ENCODE measurements around the gene RGPD8.
"Not testable (repeated sequence)": the region's sequence is repeated elsewhere in the genome, so short reads cannot be mapped to it uniquely, and the experiment has no call there.

Gene RGPD8

DNA sequence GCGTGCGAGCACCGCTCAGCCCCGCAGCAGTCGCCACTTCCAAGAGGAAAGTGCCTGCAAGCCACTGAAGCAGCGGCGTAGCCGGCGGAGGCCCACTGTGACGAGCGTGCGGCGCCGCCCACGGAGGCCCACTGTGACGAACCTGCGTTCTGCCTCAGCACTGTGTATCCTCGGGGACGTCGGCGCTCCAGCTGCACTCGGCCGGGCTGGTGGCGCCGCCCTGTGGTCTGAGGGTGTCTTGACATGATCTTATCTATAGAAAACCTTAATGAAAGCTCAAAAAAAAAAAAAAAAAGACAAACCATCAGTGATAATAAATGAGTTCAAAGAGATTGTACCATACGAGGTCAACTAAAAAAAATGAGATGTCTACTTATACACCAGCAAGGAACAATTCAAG is at the start of gene RGPD8:
RGPD8 (minus strand) TSS at position 166 of the 400 bp plus-strand sequence. CDS start 192 bp downstream, outside the sequence.
- H3K27me3 ChIP-seq (ENCODE audit: control insufficient read depth in 2 of 2, insufficient read depth in 2 of 2, low read length in 2 of 2); H3K9me3 ChIP-seq (ENCODE audit: control insufficient read depth in 2 of 2, low read length in 2 of 2); H3K4me1 ChIP-seq (ENCODE audit: control insufficient read depth in 2 of 2, insufficient read depth in 2 of 2, low read length in 2 of 2); H3K36me3 ChIP-seq (ENCODE audit: control insufficient read depth in 2 of 2, insufficient read depth in 2 of 2, low read length in 2 of 2): not testable (repeated sequence)
- Histone ChIP-seq H3K27ac (ENCODE audit: low read depth in 2 of 2, low read length in 2 of 2) (peak within 1 kb of the TSS in 1 of 2 donors; percentile 65), H3K4me3 (ENCODE audit: low read length in 2 of 2) (peak within 1 kb of the TSS; percentile 16 to 63), H3K9ac (ENCODE audit: low read depth in 1 of 2, low read length in 2 of 2) (peak within 1 kb of the TSS in 1 of 2 donors; percentile 32)

DNA sequence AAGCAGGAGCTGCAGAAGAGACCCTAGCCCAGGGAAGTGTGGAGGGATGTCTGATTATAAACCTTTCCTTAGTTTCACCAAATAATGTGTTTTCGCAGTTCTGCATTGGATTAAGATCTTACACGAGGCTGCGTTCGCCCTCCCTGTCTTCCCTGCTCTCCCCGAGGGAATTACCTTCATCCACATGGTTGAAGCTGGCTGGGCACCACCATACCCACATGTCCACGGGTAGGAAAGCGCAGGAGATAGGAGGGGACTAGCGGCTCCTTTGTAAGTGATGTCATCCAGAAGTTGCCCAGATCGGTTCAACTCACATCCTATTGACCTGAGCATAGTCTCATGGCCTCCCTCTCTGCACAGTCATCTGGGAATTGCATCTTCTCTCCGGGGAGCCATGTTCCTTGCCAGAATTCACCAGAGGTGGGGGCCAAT is 49.6 kb upstream of the RGPD8 start:
- Histone ChIP-seq H3K27me3 (ENCODE audit: control insufficient read depth in 2 of 2, insufficient read depth in 2 of 2, low read length in 2 of 2) (peaks cover 0 to 3% of the 10 kb centered on the region in 2 donors), H3K4me3 (ENCODE audit: low read length in 2 of 2) (peak overlapping the region; percentile 84 to 87), H3K4me1 (ENCODE audit: control insufficient read depth in 2 of 2, insufficient read depth in 2 of 2, low read length in 2 of 2) (peaks cover 12 to 13% of the 10 kb centered on the region in 2 donors), H3K27ac (ENCODE audit: low read depth in 2 of 2, low read length in 2 of 2) (peak overlapping the region in 1 of 2 donors; percentile 76), H3K9me3 (ENCODE audit: control insufficient read depth in 2 of 2, low read length in 2 of 2) (no peaks in the 10 kb centered on the region), H3K9ac (ENCODE audit: low read depth in 1 of 2, low read length in 2 of 2) (peak overlapping the region; percentile 76 to 80), H3K36me3 (ENCODE audit: control insufficient read depth in 2 of 2, insufficient read depth in 2 of 2, low read length in 2 of 2) (no peaks in the 10 kb centered on the region)

DNA sequence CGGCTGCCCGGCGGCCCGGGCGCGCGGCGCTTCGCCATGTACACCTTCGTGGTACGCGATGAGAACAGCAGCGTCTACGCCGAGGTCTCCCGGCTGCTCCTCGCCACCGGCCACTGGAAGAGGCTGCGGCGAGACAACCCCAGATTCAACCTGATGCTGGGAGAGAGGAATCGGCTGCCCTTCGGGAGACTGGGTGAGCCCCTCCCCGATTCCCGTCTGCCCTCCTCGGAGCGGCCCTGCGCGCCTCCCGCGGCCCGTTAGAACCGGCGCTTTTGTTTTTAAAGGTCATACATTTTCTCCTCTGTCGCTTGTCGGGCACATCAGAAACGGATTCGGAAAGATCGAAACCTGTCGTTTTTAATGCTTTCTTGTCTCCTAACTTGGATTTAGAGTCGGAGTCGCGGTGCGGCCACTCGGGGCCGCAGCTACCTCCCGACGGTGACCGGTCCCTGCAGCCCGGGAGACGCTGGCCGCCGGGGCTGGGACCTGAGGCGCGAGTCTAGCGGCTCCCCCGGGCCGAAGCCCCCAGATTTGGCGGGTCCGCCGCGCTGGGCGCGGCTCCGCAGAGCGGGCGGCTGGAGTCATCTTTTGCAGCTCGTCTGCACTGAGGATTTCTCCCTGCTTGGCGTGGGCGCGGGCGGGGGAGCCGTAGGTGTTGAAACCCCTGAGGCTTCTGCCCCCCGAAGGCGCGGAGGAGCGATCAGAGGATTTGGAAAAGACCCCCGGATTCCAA is 49.0 kb upstream of the RGPD8 start:
- Histone ChIP-seq H3K9me3 (ENCODE audit: control insufficient read depth in 2 of 2, low read length in 2 of 2) (no peaks in the 10 kb centered on the region), H3K36me3 (ENCODE audit: control insufficient read depth in 2 of 2, insufficient read depth in 2 of 2, low read length in 2 of 2) (no peaks in the 10 kb centered on the region), H3K4me3 (ENCODE audit: low read length in 2 of 2) (peak overlapping the region; percentile 84 to 87), H3K27ac (ENCODE audit: low read depth in 2 of 2, low read length in 2 of 2) (peak overlapping the region; percentile 67 to 76), H3K4me1 (ENCODE audit: control insufficient read depth in 2 of 2, insufficient read depth in 2 of 2, low read length in 2 of 2) (peaks cover 12 to 13% of the 10 kb centered on the region in 2 donors), H3K27me3 (ENCODE audit: control insufficient read depth in 2 of 2, insufficient read depth in 2 of 2, low read length in 2 of 2) (peaks cover 0 to 3% of the 10 kb centered on the region in 2 donors), H3K9ac (ENCODE audit: low read depth in 1 of 2, low read length in 2 of 2) (peak overlapping the region; percentile 76 to 80)

DNA sequence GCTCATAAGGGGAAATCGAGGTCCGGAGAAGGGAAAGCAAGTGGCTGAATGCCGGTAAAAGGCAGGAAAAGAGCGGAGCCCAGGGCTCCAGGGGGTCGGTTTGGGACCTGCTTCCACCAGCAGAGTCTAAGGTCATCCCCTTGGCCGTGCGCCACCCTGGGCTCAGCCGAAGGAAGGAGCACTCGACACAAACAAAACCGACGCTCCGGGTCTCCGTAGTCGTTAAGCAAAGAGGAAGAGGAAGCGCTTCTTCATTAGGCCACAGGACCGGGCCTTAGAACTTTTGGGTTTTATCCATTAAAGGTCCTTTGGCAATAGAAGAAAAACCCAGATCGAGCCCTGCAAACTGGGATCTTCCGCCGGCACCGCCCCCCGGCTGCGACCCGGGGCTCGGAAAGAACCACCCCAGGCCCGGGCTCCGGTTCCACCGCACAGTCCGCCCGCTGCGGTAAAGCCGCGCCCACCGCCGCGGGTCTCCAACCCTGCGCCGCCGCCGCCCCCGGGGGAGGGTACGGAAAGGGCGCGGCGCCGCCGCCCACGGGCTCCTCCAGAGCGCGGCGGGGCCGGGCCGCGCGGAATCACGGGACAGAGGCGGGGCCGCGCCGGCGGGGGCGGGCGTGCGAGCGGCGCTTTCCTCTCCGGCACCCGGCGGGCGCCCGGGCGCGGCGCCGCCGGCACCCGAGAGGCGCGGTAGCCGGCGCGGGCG is 48.2 kb upstream of the RGPD8 start, which contains the start of gene TTL:
TTL (plus strand) TSS at position 629 of the 706 bp plus-strand sequence. CDS start 189 bp downstream, outside the sequence.
- Histone ChIP-seq H3K27ac (ENCODE audit: low read depth in 2 of 2, low read length in 2 of 2) (peak within 1 kb of the TSS; percentile 78 to 87), H3K4me1 (ENCODE audit: control insufficient read depth in 2 of 2, insufficient read depth in 2 of 2, low read length in 2 of 2) (peaks cover 12 to 13% of the 10 kb centered on the region in 2 donors), H3K9ac (ENCODE audit: low read depth in 1 of 2, low read length in 2 of 2) (peak within 1 kb of the TSS; percentile 76 to 80), H3K36me3 (ENCODE audit: control insufficient read depth in 2 of 2, insufficient read depth in 2 of 2, low read length in 2 of 2) (no peaks in the 10 kb centered on the region), H3K27me3 (ENCODE audit: control insufficient read depth in 2 of 2, insufficient read depth in 2 of 2, low read length in 2 of 2) (peaks cover 0 to 3% of the 10 kb centered on the region in 2 donors), H3K4me3 (ENCODE audit: low read length in 2 of 2) (peak within 1 kb of the TSS; percentile 84 to 87), H3K9me3 (ENCODE audit: control insufficient read depth in 2 of 2, low read length in 2 of 2) (no peaks in the 10 kb centered on the region)

DNA sequence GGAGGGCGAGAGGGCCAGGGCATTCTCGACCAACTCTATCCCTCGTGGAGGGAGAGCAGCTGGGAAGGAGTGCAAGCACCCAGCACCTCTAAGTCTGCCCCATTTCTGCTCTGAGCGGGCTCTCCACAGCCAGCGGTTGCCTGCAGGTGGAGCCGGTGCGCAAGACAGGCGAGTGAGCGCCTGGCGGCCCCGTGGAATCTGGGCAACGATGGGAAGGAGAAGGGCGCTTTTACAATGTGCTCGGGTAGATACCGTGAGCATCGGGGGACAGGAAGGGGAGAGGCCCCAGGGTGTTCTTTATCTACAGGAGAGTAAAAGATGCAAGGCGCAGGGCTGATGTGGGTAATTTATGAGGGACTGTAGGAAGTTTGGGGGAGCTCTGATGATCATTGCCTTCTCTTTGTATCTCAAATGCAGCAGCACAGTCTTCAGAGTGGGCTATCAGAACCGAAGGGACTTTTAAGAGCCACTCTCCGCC is 47.6 kb upstream of the RGPD8 start:
- Histone ChIP-seq H3K9ac (ENCODE audit: low read depth in 1 of 2, low read length in 2 of 2) (peak overlapping the region; percentile 61 to 76), H3K27ac (ENCODE audit: low read depth in 2 of 2, low read length in 2 of 2) (peak overlapping the region; percentile 78 to 87), H3K36me3 (ENCODE audit: control insufficient read depth in 2 of 2, insufficient read depth in 2 of 2, low read length in 2 of 2) (no peaks in the 10 kb centered on the region)

DNA sequence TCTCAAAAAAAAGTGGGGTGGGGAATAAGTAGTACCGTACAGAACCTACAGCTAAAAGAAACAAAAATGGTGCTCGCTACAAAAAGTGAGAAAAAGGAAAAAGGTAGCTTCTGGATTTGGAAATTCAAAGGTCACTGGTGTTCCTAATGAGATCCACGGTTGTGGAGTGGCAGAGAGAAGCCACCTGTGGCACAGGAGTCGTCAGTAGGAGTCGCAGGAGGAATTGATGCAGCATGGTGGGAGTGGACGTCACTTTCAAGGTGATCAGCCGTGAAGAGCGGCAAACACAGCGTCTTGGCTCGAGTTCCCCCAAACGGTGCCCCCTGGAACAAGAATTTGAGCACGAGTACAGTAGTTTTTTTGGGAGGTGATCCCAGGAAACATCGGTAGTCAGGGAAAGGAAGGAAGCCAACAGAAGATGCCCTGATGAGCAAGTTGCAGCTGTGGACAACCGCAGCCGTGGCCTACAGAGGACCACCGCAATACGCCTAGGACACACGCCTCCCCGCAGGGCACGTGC is 47.1 kb upstream of the RGPD8 start:
- H3K36me3 ChIP-seq (ENCODE audit: control insufficient read depth in 2 of 2, insufficient read depth in 2 of 2, low read length in 2 of 2): no peaks in the 10 kb centered on the region
- no peaks in the 10 kb centered on the region for H3K9me3 ChIP-seq (ENCODE audit: control insufficient read depth in 2 of 2, low read length in 2 of 2)
- H3K9ac ChIP-seq (ENCODE audit: low read depth in 1 of 2, low read length in 2 of 2): peak overlapping the region in 1 of 2 donors; percentile 61
- peaks cover 12 to 13% of the 10 kb centered on the region in 2 donors for H3K4me1 ChIP-seq (ENCODE audit: control insufficient read depth in 2 of 2, insufficient read depth in 2 of 2, low read length in 2 of 2)
- peak overlapping the region; percentile 72 to 86 for H3K4me3 ChIP-seq (ENCODE audit: low read length in 2 of 2)
- H3K27me3 ChIP-seq (ENCODE audit: control insufficient read depth in 2 of 2, insufficient read depth in 2 of 2, low read length in 2 of 2): peaks cover 0 to 3% of the 10 kb centered on the region in 2 donors
- peak overlapping the region in 1 of 2 donors; percentile 87 for H3K27ac ChIP-seq (ENCODE audit: low read depth in 2 of 2, low read length in 2 of 2)

More for the DNA sequence above, 47.6 kb upstream of the RGPD8 start:
- H3K4me3 ChIP-seq (ENCODE audit: low read length in 2 of 2): peak overlapping the region; percentile 72 to 86
- H3K9me3 ChIP-seq (ENCODE audit: control insufficient read depth in 2 of 2, low read length in 2 of 2): no peaks in the 10 kb centered on the region
- H3K4me1 ChIP-seq (ENCODE audit: control insufficient read depth in 2 of 2, insufficient read depth in 2 of 2, low read length in 2 of 2): peaks cover 12 to 13% of the 10 kb centered on the region in 2 donors
- H3K27me3 ChIP-seq (ENCODE audit: control insufficient read depth in 2 of 2, insufficient read depth in 2 of 2, low read length in 2 of 2): peaks cover 0 to 3% of the 10 kb centered on the region in 2 donors

DNA sequence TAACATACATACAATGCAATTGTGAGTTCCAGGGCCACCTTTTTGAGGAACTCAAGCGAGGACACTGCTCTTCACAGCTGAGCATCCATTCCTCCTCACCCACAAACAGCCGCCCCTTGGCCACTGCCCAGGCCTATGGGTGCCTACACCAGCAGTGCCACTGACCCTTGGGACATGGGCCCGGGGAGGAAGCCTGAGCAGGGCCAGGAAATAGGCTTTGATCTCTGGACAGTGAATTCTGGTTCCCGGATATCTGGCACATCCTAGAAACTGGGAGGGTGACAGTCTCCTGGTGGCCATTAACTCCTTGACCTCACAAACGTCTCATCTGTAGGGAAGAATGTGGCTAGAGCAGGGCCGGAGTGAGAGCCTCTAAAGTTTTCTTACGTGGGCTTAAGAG is 43.0 kb upstream of the RGPD8 start:
- H3K36me3 ChIP-seq (ENCODE audit: control insufficient read depth in 2 of 2, insufficient read depth in 2 of 2, low read length in 2 of 2): no peaks in the 10 kb centered on the region
- no peak overlapping the region for H3K4me3 ChIP-seq (ENCODE audit: low read length in 2 of 2)
- no peaks in the 10 kb centered on the region for H3K9me3 ChIP-seq (ENCODE audit: control insufficient read depth in 2 of 2, low read length in 2 of 2)
- peaks cover 3 to 5% of the 10 kb centered on the region in 2 donors for H3K4me1 ChIP-seq (ENCODE audit: control insufficient read depth in 2 of 2, insufficient read depth in 2 of 2, low read length in 2 of 2)
- H3K9ac ChIP-seq (ENCODE audit: low read depth in 1 of 2, low read length in 2 of 2): no peak overlapping the region
- H3K27me3 ChIP-seq (ENCODE audit: control insufficient read depth in 2 of 2, insufficient read depth in 2 of 2, low read length in 2 of 2): peaks cover 0 to 3% of the 10 kb centered on the region in 2 donors
- no peak overlapping the region for H3K27ac ChIP-seq (ENCODE audit: low read depth in 2 of 2, low read length in 2 of 2)

DNA sequence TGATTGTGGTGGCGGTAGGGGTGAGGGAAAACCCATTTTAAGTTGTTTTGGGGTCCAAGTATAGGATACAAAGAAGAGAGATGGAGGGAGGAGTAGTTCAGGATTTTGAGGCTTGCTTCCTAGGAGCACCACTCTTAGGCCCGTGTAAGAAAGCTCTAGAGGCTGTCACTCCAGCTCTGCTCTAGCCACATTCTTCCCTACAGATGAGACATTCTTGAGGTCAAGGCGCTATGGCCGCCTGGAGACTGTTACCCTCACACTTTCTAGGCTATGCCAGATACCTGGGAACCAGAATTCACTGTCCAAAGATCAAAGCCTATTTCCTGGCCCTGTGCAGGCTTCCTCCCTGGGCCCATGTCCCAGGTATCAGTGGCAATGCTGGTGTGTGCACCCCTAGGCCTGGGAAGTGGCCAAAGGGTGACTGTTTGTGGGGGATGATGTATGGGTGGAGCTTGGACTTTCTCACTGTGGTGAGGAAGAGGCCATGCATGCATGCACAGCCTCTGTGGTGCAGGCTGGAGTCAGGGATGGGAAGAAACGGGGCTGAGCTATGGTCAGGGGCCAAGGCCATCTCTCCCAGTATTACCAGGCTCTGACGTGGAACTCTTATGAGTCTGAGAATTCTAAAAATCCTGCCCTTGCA is 41.5 kb upstream of the RGPD8 start:
- Histone ChIP-seq H3K4me1 (ENCODE audit: control insufficient read depth in 2 of 2, insufficient read depth in 2 of 2, low read length in 2 of 2) (no peaks in the 10 kb centered on the region), H3K27ac (ENCODE audit: low read depth in 2 of 2, low read length in 2 of 2) (no peak overlapping the region), H3K9ac (ENCODE audit: low read depth in 1 of 2, low read length in 2 of 2) (no peak overlapping the region), H3K36me3 (ENCODE audit: control insufficient read depth in 2 of 2, insufficient read depth in 2 of 2, low read length in 2 of 2) (no peaks in the 10 kb centered on the region), H3K27me3 (ENCODE audit: control insufficient read depth in 2 of 2, insufficient read depth in 2 of 2, low read length in 2 of 2) (peaks cover 0 to 3% of the 10 kb centered on the region in 2 donors), H3K4me3 (ENCODE audit: low read length in 2 of 2) (no peak overlapping the region), H3K9me3 (ENCODE audit: control insufficient read depth in 2 of 2, low read length in 2 of 2) (no peaks in the 10 kb centered on the region)

DNA sequence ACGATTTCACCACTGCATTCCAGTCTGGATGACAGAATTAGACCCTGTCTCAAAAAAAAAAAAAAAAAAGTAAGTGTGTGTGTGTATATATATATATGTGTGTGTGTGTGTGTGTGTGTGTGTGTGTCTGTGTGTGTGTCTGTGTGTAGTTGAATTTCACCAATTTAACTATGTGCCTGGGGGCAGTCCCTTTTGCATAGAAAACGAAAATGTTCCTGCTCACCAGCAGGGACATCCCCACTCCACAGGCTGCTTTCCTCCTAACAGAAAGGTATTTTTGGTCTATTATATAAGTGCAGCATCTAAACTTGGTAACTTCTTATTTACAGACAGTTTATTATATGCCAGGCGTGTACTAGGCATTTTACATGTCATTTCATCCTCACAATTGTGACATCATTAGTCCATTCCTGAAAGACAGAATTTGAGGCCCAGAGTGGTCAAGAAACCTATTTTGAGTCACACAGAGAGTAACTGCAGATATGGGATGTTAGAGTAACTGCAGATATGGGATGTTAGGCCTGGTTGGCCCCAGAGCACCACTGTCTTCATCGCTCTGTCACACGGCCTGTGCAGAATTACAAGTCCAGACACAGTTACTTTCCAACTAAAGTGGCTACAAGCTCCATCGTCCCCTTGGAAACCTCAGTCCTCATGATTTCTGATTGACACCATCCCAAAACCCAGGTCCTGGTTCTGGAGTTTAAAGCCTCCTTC is 39.3 kb upstream of the RGPD8 start:
- Histone ChIP-seq H3K4me3 (ENCODE audit: low read length in 2 of 2) (no peak overlapping the region), H3K27me3 (ENCODE audit: control insufficient read depth in 2 of 2, insufficient read depth in 2 of 2, low read length in 2 of 2) (no peaks in the 10 kb centered on the region), H3K4me1 (ENCODE audit: control insufficient read depth in 2 of 2, insufficient read depth in 2 of 2, low read length in 2 of 2) (no peaks in the 10 kb centered on the region), H3K27ac (ENCODE audit: low read depth in 2 of 2, low read length in 2 of 2) (no peak overlapping the region), H3K9me3 (ENCODE audit: control insufficient read depth in 2 of 2, low read length in 2 of 2) (no peaks in the 10 kb centered on the region), H3K36me3 (ENCODE audit: control insufficient read depth in 2 of 2, insufficient read depth in 2 of 2, low read length in 2 of 2) (no peaks in the 10 kb centered on the region), H3K9ac (ENCODE audit: low read depth in 1 of 2, low read length in 2 of 2) (no peak overlapping the region)
